ENCODE measurements around the gene COL5A3. TPM values are rescaled to one million over a fixed set of nuclear protein-coding genes. Genes with fewer than 3 reads are reported as not detected.

Gene COL5A3
- total RNA-seq, 1 experiment from 2014 or later: 0.18 TPM

GRCh38 chr19:9972103-9972502, 38.2 kb downstream of the COL5A3 start:
- no peak for ATAC-seq
- ChIA-PET POLR2A (interaction anchor here (0.7 kb wide), 1 partner anchor 100 kb away, joined by 3 read pairs; no protein-coding TSS in a partner anchor), CTCF (no interaction called here)
- Histone ChIP-seq H3K27ac (ENCODE audit: low read length) (no peak overlapping the region), H3K27me3 (ENCODE audit: control insufficient read depth, insufficient read depth, low read length) (no peaks in the 10 kb centered on the region), H3K4me3 (ENCODE audit: low read depth in 2 of 2, low read length in 2 of 2) (no peak overlapping the region), H3K4me1 (ENCODE audit: control insufficient read depth, insufficient read depth, low read length) (no peaks in the 10 kb centered on the region), H3K9me3 (ENCODE audit: control insufficient read depth, insufficient read depth, low read depth, low read length) (no peaks in the 10 kb centered on the region), H3K36me3 (ENCODE audit: control insufficient read depth, insufficient read depth, low read length) (no peaks in the 10 kb centered on the region)
- intact Hi-C loops (cut with micrococcal nuclease; ENCODE audit: unreplicated experiment) (no loop called here), in situ Hi-C loops (cut with HindIII; ENCODE audit: low pct_unique_long_range_greater_than_20kb, low sequenced_read_pairs) (no loop called here)
- TF ChIP-seq SIN3A (IDR thresholded peaks at IDR 0.05; ENCODE audit: borderline replicate concordance, insufficient read depth, low read depth, low read length): no peak
- no peak for TF ChIP-seq CTCF (IDR thresholded peaks at IDR 0.05)
- TF ChIP-seq POLR2AphosphoS5 (IDR thresholded peaks at IDR 0.05; ENCODE audit: low read depth, low read length): no peak
- TF ChIP-seq REST (IDR thresholded peaks at IDR 0.05; ENCODE audit: insufficient read depth in 1 of 2, low read depth in 2 of 2, low read length in 1 of 2): no peak
- TF ChIP-seq TCF7L2 (IDR thresholded peaks at IDR 0.05; ENCODE audit: low read depth, low read length): no peak
- DNase-seq (ENCODE audit: low read depth, low spot score): no peak
- BruUV-seq (replicated peaks): no TSS peak

- in situ Hi-C loops (cut with HindIII; ENCODE audit: low pct_unique_long_range_greater_than_20kb, low sequenced_read_pairs): no loop called here
- no peaks in the 10 kb centered on the region for H3K27me3 ChIP-seq (ENCODE audit: control insufficient read depth, insufficient read depth, low read length)
- no peaks in the 10 kb centered on the region for H3K9me3 ChIP-seq (ENCODE audit: control insufficient read depth, insufficient read depth, low read depth, low read length)
- BruUV-seq (replicated peaks): no TSS peak
- DNase-seq (ENCODE audit: low read depth, low spot score) (no peak), ATAC-seq (no peak)
- ChIA-PET POLR2A (no interaction called here), CTCF (no interaction called here)
- intact Hi-C loops (cut with micrococcal nuclease; ENCODE audit: unreplicated experiment): no loop called here
- TF ChIP-seq REST (IDR thresholded peaks at IDR 0.05; ENCODE audit: insufficient read depth in 1 of 2, low read depth in 2 of 2, low read length in 1 of 2): no peak
- no peak for TF ChIP-seq TCF7L2 (IDR thresholded peaks at IDR 0.05; ENCODE audit: low read depth, low read length)
- TF ChIP-seq SIN3A (IDR thresholded peaks at IDR 0.05; ENCODE audit: borderline replicate concordance, insufficient read depth, low read depth, low read length): no peak
- TF ChIP-seq CTCF (IDR thresholded peaks at IDR 0.05): no peak
- TF ChIP-seq POLR2AphosphoS5 (IDR thresholded peaks at IDR 0.05; ENCODE audit: low read depth, low read length): no peak
- no peaks in the 10 kb centered on the region for H3K36me3 ChIP-seq (ENCODE audit: control insufficient read depth, insufficient read depth, low read length)
- H3K4me1 ChIP-seq (ENCODE audit: control insufficient read depth, insufficient read depth, low read length): no peaks in the 10 kb centered on the region
- H3K27ac ChIP-seq (ENCODE audit: low read length): no peak overlapping the region
- H3K4me3 ChIP-seq (ENCODE audit: low read depth in 2 of 2, low read length in 2 of 2): no peak overlapping the region
These were observed 39.0 kb downstream of the COL5A3 start for GRCh38 chr19:9971166-9971897.

Measured in Panc1 (cell line).